CMK (cell line): ENCODE measurements around the gene HSPA1L.
"Not testable (repeated sequence)": the region's sequence is repeated elsewhere in the genome, so short reads cannot be mapped to it uniquely, and the experiment has no call there.

ENCODE experiments used
- DNase-seq: peaks from one replicate; pipeline ENCODE4 v3.0.0-alpha.2; 2010; ENCODE audit warnings: low read depth

HSPA1L gene

DNA sequence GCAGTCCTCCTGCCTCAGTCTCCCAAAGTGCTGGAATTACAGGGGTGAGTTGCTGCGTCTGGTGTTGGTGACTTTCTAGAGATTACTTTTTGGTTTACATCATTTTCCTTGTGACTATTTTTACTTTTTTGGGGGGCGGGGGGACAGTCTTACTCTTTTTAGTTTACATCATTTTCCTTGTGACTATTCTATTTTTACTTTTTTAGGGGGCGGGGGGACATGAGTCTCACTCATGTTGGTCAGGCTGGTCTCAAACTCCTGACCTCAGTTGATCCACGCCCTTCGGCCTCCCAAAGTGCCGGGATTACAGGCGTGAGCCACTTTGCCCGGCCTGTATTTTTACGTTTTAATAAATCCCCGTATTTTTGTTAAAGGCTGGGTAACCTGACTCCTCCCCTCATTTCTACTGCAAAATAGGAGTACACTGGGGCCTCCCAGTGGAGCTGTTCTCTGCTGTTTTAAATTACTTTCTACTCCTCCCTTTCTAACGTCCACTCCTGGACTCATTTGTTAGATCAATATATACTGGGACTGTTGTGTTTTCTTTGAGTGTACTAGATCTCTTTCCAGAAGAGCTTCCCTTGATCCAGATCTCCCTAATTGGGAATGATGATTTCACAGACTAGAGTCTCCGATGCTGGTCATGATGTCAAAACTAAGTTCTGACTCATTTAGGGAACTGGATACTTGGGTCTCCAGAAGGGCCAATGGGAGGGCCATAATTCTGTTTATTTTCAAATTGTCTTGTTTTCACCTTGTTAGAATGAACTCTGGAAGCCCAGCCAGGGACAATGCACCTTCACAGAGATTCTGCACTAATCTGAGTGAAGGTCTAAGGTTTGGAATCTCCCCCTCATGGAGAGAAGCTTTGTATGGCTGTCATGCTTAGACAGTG lies 21.6 kb upstream of the HSPA1L start:
- DNase-seq, result no peak

DNA sequence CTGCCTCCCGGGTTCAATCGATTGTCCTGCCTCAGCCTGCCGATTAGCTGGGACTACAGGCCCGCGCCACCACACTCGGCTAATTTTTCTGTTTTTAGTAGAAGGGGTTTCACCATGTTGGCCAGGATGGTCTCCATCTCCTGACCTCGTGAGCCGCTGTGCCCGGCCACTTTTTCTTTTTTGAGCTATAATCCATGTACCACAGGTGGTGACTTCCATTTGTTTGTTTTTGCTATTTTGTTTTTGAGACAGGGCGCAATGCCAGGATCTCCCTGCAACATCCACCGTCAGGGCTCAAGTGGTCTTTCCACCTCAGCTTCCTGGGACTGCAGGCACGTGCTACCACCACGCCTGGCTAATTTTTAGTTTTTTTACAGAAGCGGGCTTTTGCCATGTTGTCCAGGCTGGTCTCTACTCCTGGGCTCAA lies 21.0 kb upstream of the HSPA1L start:
- DNase-seq, result no peak

DNA sequence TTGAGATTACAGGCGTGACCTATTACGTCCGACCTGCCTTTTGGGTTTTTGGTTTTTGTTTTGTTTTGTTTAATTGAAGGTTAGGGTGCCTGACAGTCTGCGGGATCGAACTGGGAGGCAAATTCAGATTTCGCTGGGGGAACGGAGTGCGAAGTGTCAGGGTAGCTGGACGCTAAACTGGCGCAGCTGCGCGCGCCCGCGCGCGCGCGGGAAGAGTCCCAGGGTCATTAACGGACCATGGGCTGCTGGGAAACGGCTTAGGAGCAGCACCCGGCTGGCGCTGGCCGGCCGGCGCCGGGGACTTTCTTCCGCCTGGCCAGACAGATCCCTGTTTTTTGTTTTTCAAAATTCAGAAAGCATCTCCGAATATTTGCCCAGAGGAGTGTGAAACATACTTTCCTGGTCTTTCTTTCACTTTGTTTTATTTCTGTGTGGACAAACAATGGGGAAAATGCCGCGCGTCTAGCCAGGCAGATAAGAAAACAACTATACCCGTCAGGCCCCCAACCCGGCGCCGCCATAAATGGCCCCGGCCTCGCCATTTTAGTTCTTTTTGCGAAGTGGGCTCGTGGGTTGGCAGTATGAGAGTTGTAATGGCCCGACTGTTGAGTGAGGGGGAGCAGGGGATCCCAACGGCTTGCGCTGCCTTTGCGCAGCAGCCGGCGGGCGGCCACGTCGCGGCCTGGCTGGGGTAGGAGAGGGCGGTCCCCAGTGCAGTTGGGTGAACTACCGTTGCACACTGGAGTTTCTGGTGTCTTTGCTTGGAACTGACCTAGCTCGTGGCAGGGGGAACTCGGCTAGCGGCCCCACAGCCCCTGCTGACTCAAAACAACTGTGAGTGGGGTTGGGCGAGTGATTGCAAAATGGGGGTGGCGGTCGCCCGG lies 19.5 kb upstream of the HSPA1L start:
- DNase-seq, result no peak

DNA sequence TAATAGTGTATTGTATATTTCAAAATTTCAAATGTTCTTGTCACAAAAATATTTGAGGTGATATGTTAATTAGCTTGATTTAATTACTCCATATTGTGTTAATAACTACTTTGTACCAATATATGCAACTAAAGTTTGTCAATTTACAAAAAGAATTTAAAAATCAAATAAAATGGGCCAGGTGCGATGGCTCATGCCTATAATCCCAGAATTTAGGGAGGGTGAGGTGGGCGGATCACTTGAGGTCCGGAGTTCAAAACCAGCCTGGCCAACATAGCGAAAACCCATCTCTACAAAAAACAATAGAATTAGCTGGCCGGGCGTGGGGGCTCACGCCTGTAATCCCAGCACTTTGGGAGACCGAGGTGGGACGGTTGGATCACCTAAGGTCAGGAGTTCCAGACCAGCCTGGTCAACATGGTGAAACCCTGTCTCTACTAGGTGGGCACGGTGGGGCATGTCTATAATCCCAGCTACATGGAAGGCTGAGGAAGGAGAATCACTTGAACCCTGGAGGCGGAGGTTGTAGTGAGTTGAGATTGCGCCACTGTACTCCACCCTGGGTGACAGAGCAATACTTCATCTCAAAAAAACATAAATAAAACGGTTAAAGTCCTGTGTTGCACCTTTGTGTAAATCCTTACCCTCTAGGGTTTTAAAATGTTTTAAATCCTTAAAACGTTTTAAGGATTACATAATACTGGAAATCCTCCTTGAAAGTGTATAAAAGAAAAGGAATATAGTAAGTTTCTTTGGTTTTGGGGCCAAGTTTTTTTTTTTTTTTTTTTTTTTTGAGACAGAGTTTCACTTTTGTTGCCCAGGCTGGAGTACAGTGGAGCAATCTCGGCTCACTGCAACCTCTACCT lies 16.5 kb upstream of the HSPA1L start:
- DNase-seq, result no peak

GRCh38 chr6:31830886-31831335 lies 15.8 kb upstream of the HSPA1L start:
- no peak for DNase-seq

- no peak for DNase-seq
These were observed 14.7 kb upstream of the HSPA1L start for GRCh38 chr6:31829633-31830283.

DNA sequence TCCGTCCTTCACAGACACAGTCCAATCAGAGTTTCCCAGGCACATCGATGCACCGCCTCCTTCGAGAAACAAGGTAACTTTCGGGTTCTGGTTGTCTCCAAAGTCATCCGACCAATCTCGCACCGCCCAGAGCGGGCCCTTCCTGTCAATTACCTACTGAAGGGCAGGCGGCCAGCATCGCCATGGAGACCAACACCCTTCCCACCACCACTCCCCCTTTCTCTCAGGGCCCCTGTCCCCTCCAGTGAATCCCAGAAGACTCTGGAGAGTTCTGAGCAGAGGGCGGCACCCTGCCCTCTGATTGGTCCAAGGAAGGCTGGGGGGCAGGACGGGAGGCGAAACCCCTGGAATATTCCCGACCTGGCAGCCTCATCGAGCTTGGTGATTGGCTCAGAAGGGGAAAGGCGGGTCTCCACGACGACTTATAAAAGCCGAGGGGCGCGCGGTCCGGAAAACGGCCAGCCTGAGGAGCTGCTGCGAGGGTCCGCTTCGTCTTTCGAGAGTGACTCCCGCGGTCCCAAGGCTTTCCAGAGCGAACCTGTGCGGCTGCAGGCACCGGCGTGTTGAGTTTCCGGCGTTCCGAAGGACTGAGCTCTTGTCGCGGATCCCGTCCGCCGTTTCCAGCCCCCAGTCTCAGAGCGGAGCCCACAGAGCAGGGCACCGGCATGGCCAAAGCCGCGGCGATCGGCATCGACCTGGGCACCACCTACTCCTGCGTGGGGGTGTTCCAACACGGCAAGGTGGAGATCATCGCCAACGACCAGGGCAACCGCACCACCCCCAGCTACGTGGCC lies 12.4 kb upstream of the HSPA1L start, which contains the start of gene HSPA1B:
TSS of gene HSPA1B (plus strand) at position 453 of the 794 bp plus-strand sequence. CDS start at position 666, 213 bp downstream.
- DNase-seq, result peak; percentile 98

- DNase-seq, result no peak
These were observed 11.8 kb upstream of the HSPA1L start for GRCh38 chr6:31826793-31827285.

GRCh38 chr6:31825553-31825952 lies 10.5 kb upstream of the HSPA1L start:
- no peak for DNase-seq

- DNase-seq, result not testable (repeated sequence)
These were observed 8.6 kb upstream of the HSPA1L start for GRCh38 chr6:31823592-31824196.

- DNase-seq, result peak; percentile 67
These were observed 7.1 kb upstream of the HSPA1L start for GRCh38 chr6:31822036-31822821.

GRCh38 chr6:31821301-31822035 lies 6.4 kb upstream of the HSPA1L start:
- no peak for DNase-seq

- not testable (repeated sequence) for DNase-seq
These were observed 5.3 kb upstream of the HSPA1L start for GRCh38 chr6:31820399-31820798.

DNA sequence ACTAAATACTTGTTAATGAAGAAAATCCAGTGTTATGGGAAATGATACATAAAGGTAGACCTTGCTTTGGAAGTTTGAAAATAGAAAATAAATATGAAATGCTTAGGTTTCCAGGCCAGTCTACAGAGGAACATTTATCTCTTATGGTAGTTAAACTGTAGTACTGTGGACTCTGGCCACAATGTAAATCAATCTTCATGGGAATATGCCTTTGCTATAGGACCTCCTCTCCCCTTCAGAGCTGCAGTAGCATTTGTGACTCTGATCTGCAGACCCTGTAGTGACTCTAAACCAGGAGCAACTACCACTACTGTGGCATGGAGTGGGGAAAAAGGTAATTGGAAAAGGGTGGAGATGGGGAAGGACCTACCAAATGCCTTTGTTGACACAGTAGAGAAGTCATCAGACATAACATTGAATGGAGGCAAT lies 4.8 kb upstream of the HSPA1L start:
- DNase-seq, result no peak

GRCh38 chr6:31817929-31818511 lies 2.9 kb upstream of the HSPA1L start:
- DNase-seq, result not testable (repeated sequence)

- DNase-seq, result not testable (repeated sequence)
These were observed 2.2 kb upstream of the HSPA1L start for GRCh38 chr6:31817133-31817928.

- DNase-seq, result no peak
These were observed 432 bp downstream of the HSPA1L start for GRCh38 chr6:31814677-31815024.
